GM12878 (cell line): ENCODE measurements around the gene ZDHHC14.

Experiments
- CEBPB ChIP-seq, 2 experiments: fragments of 150-350 bp in 1 of 2; IDR thresholded peaks; 2 replicates each; pipeline ENCODE4 v1.6.1; 2012 to 2014; ENCODE audit warnings: low read depth in 2 of 2, low read length in 2 of 2, borderline replicate concordance in 1 of 2, inconsistent platforms in 1 of 2
- CREB1 ChIP-seq: IDR thresholded peaks from 2 replicates; pipeline ENCODE4 v1.6.1; 2012; ENCODE audit warnings: low read depth, mild to moderate bottlenecking, inconsistent platforms
- ZNF207 ChIP-seq: fragments of 450-650 bp; IDR thresholded peaks from 2 replicates; pipeline ENCODE4 v1.6.1; 2014; ENCODE audit warnings: antibody characterized with exemption, mild to moderate bottlenecking, borderline replicate concordance
- TF ChIP-seq, protein P1 (sequence below), 3 experiments: IDR thresholded peaks in 2 of 3; conservative IDR thresholded peaks in 1 of 3; 2 replicates each; pipeline ENCODE4 v1.5.1; 2011; ENCODE audit warnings: low read depth in 3 of 3, low read length in 3 of 3, mild to moderate bottlenecking in 3 of 3, control low read depth in 2 of 3, moderate library complexity in 2 of 3, inconsistent platforms in 1 of 3, mixed read lengths in 1 of 3; ENCODE audit not compliant: control insufficient read depth in 2 of 3, insufficient read depth in 1 of 3; ENCODE audit errors: extremely low read depth in 1 of 3
- TF ChIP-seq, protein P2 (sequence below): IDR thresholded peaks from 2 replicates; pipeline ENCODE4 v1.6.1; 2011; ENCODE audit warnings: low read depth, low read length, improper control_type of control experiment, borderline replicate concordance

DNA sequence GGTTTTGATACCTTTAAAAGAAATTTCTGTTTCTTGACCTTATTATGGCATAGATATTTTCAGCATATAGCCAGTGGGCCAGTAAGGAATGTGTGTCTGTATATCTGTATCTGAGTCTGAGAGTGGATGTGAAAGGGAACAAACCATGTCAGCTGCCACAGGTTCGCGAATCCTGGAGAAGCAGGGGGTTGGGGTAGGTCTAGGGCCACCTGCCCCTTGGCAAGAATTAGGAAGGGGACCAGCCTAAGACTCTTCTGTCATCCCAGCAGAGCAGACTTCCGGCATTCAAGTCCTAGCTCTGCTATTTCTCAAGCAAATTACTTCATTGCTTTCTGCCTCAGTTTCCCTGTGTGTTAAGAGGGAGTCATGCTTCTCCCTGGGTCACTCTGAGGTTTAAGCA, 261.7 kb downstream of the ZDHHC14 start:
- TF ChIP-seq, protein P1, sequence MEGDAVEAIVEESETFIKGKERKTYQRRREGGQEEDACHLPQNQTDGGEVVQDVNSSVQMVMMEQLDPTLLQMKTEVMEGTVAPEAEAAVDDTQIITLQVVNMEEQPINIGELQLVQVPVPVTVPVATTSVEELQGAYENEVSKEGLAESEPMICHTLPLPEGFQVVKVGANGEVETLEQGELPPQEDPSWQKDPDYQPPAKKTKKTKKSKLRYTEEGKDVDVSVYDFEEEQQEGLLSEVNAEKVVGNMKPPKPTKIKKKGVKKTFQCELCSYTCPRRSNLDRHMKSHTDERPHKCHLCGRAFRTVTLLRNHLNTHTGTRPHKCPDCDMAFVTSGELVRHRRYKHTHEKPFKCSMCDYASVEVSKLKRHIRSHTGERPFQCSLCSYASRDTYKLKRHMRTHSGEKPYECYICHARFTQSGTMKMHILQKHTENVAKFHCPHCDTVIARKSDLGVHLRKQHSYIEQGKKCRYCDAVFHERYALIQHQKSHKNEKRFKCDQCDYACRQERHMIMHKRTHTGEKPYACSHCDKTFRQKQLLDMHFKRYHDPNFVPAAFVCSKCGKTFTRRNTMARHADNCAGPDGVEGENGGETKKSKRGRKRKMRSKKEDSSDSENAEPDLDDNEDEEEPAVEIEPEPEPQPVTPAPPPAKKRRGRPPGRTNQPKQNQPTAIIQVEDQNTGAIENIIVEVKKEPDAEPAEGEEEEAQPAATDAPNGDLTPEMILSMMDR (IDR thresholded peaks at IDR 0.05 in 2 of 3, conservative IDR thresholded peaks at IDR 0.05 in 1 of 3; ENCODE audit: control insufficient read depth in 2 of 3, extremely low read depth in 1 of 3, insufficient read depth in 1 of 3, low read depth in 3 of 3, low read length in 3 of 3), result no peak
- TF ChIP-seq CREB1, result no peak
- TF ChIP-seq, protein P2, sequence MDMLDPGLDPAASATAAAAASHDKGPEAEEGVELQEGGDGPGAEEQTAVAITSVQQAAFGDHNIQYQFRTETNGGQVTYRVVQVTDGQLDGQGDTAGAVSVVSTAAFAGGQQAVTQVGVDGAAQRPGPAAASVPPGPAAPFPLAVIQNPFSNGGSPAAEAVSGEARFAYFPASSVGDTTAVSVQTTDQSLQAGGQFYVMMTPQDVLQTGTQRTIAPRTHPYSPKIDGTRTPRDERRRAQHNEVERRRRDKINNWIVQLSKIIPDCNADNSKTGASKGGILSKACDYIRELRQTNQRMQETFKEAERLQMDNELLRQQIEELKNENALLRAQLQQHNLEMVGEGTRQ, result no peak
- no peak for TF ChIP-seq CEBPB (IDR thresholded peaks at IDR 0.05; ENCODE audit: borderline replicate concordance in 1 of 2, low read depth in 2 of 2, low read length in 2 of 2)
- TF ChIP-seq ZNF207, result no peak
